Central memory CD8-positive, alpha-beta T cell (primary cell): ENCODE measurements around the gene RPL18A.
"Not testable (repeated sequence)": the region's sequence is repeated elsewhere in the genome, so short reads cannot be mapped to it uniquely, and the experiment has no call there.

Experiments used
- ATAC-seq: fragments of 150-1000 bp; cut with Tn5 transposase; replicated peaks from 2 replicates; pipeline ENCODE4 v1.10.0; 2022; ENCODE audit warnings: mild to moderate bottlenecking, moderate FRiP score, moderate number of reproducible peaks; ENCODE audit not compliant: poor library complexity, severe bottlenecking; ENCODE audit errors: extremely low read depth
- DNase-seq, 2 donors: peaks; one replicate each; pipeline ENCODE4 v3.0.0; 2021; ENCODE audit warnings: low spot score in 2 of 2
- H3K27ac Mint-ChIP-seq: one replicate; pipeline ENCODE4 v1.8.0; 2022; ENCODE audit warnings: low read depth, mild to moderate bottlenecking, moderate library complexity, mixed read lengths
- H3K27me3 Mint-ChIP-seq: one replicate; pipeline ENCODE4 v1.8.0; 2022; ENCODE audit warnings: mixed read lengths
- H3K36me3 Mint-ChIP-seq: one replicate; pipeline ENCODE4 v1.8.0; 2022; ENCODE audit warnings: mild to moderate bottlenecking, moderate library complexity, mixed read lengths; ENCODE audit not compliant: insufficient read depth
- H3K4me1 Mint-ChIP-seq: one replicate; pipeline ENCODE4 v1.8.0; 2022; ENCODE audit warnings: mixed read lengths
- H3K4me3 Mint-ChIP-seq: one replicate; pipeline ENCODE4 v1.8.0; 2022; ENCODE audit warnings: mild to moderate bottlenecking, moderate library complexity, mixed read lengths
- H3K9me3 Mint-ChIP-seq: one replicate; pipeline ENCODE4 v1.8.0; 2022; ENCODE audit warnings: mixed read lengths

Gene RPL18A

GRCh38 chr19:17879466-17879865 is 19.8 kb downstream of the RPL18A start:
- ATAC-seq = no peak
- no peak for DNase-seq
- no peaks in the 10 kb centered on the region for H3K27me3 Mint-ChIP-seq
- no peak overlapping the region for H3K27ac Mint-ChIP-seq
- no peak overlapping the region for H3K4me3 Mint-ChIP-seq
- H3K4me1 Mint-ChIP-seq = peaks cover 4% of the 10 kb centered on the region
- no peaks in the 10 kb centered on the region for H3K9me3 Mint-ChIP-seq
- H3K36me3 Mint-ChIP-seq = peaks cover 1% of the 10 kb centered on the region

- H3K4me3 Mint-ChIP-seq = no peak overlapping the region
- DNase-seq (no peak), ATAC-seq (no peak)
- H3K9me3 Mint-ChIP-seq = no peaks in the 10 kb centered on the region
- H3K36me3 Mint-ChIP-seq = peaks cover 1% of the 10 kb centered on the region
- H3K4me1 Mint-ChIP-seq = no peaks in the 10 kb centered on the region
- no peaks in the 10 kb centered on the region for H3K27me3 Mint-ChIP-seq
- no peak overlapping the region for H3K27ac Mint-ChIP-seq
Observed at GRCh38 chr19:17881701-17882100, 22.0 kb downstream of the RPL18A start.

GRCh38 chr19:17883627-17884410 is 24.1 kb downstream of the RPL18A start:
- Mint-ChIP-seq H3K4me3 (no peak overlapping the region), H3K9me3 (no peaks in the 10 kb centered on the region), H3K36me3 (peaks cover 3% of the 10 kb centered on the region), H3K4me1 (no peaks in the 10 kb centered on the region), H3K27ac (no peak overlapping the region), H3K27me3 (peaks cover 1% of the 10 kb centered on the region)
- DNase-seq (no peak), ATAC-seq (no peak)

DNA sequence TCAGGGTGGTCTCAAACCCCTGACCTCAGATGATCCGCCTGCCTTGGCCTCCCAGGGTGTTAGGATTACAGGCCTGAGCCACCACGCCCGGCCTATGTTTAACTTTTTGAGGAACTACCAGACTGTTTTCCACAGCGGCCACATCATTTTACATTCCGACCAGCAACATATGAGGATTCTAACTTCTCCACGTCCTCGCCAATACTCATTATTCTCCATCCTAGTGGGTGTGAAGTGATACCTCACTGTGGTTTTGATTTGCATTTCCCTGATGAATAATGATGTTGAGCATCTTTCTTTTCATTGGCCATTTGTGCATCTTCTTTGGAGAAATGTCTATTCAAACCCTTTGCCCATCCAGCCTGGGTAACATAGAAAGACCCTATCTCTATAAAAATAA is 26.8 kb downstream of the RPL18A start:
- H3K9me3 Mint-ChIP-seq = no peaks in the 10 kb centered on the region
- DNase-seq (no peak), ATAC-seq (no peak)
- H3K36me3 Mint-ChIP-seq = peaks cover 3% of the 10 kb centered on the region
- no peak overlapping the region for H3K27ac Mint-ChIP-seq
- H3K4me3 Mint-ChIP-seq = no peak overlapping the region
- peaks cover 20% of the 10 kb centered on the region for H3K27me3 Mint-ChIP-seq
- H3K4me1 Mint-ChIP-seq = no peaks in the 10 kb centered on the region

DNA sequence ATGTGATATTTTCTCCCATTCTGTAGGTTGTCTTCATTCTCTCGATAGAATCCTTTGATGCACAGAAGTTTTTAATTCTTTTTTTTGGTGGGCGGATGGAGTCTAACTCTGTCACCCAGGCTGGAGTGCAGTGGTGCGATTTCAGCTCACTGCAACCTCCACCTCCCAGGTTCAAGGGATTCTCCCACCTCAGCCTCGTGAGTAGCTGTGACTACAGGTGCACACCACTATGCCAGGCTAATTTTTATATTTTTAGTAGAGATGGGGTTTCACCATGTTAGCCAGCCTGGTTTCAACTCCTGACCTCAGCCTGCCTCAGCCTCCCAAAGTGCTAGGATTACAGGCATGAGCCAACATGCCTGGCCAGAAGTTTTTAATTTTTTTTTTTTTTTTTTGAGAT is 27.5 kb downstream of the RPL18A start:
- not testable (repeated sequence) for H3K4me3 Mint-ChIP-seq, H3K4me1 Mint-ChIP-seq, H3K27ac Mint-ChIP-seq, DNase-seq, H3K36me3 Mint-ChIP-seq, H3K9me3 Mint-ChIP-seq, ATAC-seq
- peaks cover 27% of the 10 kb centered on the region for H3K27me3 Mint-ChIP-seq

GRCh38 chr19:17888260-17888659 is 28.6 kb downstream of the RPL18A start:
- ATAC-seq (no peak), DNase-seq (no peak)
- H3K4me1 Mint-ChIP-seq = no peaks in the 10 kb centered on the region
- no peak overlapping the region for H3K27ac Mint-ChIP-seq
- peaks cover 5% of the 10 kb centered on the region for H3K36me3 Mint-ChIP-seq
- H3K9me3 Mint-ChIP-seq = no peaks in the 10 kb centered on the region
- H3K27me3 Mint-ChIP-seq = peaks cover 38% of the 10 kb centered on the region
- H3K4me3 Mint-ChIP-seq = no peak overlapping the region

- no peak overlapping the region for H3K4me3 Mint-ChIP-seq
Observed at GRCh38 chr19:17889609-17890214, 30.0 kb downstream of the RPL18A start.

GRCh38 chr19:17893766-17894165 is 34.1 kb downstream of the RPL18A start:
- Mint-ChIP-seq H3K4me3 (no peak overlapping the region), H3K4me1 (no peaks in the 10 kb centered on the region), H3K27me3 (peaks cover 45% of the 10 kb centered on the region), H3K27ac (no peak overlapping the region), H3K36me3 (peaks cover 4% of the 10 kb centered on the region), H3K9me3 (no peaks in the 10 kb centered on the region)
- DNase-seq (no peak), ATAC-seq (no peak)

More at GRCh38 chr19:17889609-17890214, 30.0 kb downstream of the RPL18A start:
- no peak overlapping the region for H3K27ac Mint-ChIP-seq
- H3K27me3 Mint-ChIP-seq = peaks cover 42% of the 10 kb centered on the region
- H3K36me3 Mint-ChIP-seq = peaks cover 5% of the 10 kb centered on the region
- H3K4me1 Mint-ChIP-seq = no peaks in the 10 kb centered on the region
- H3K9me3 Mint-ChIP-seq = no peaks in the 10 kb centered on the region
- DNase-seq (no peak), ATAC-seq (no peak)

DNA sequence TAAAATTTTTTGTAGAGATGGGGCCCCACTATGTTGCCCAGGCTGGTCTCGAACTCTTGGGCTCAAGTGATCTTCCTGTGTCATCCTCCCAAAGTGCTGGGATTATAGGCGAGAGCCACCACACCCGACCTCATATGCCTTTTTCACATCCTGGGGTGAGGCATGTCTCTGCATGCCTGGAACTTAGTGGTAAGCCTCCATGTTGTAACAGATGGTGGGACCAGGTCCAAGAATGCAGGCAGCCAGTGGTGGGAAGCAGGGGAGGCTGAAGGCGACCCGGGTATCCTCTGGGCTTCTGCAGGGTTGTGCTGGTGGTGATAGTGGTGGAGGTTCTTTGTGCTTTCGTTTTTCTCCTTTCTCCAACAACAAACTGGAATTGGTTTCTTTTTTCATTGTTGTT is 43.0 kb downstream of the RPL18A start:
- Mint-ChIP-seq H3K36me3 (no peaks in the 10 kb centered on the region), H3K4me3 (no peak overlapping the region), H3K4me1 (no peaks in the 10 kb centered on the region), H3K27ac (no peak overlapping the region), H3K9me3 (no peaks in the 10 kb centered on the region), H3K27me3 (peaks cover 54% of the 10 kb centered on the region)
- DNase-seq (no peak), ATAC-seq (no peak)

- Mint-ChIP-seq H3K36me3 (no peaks in the 10 kb centered on the region), H3K27ac (no peak overlapping the region), H3K27me3 (peaks cover 9% of the 10 kb centered on the region), H3K4me3 (no peak overlapping the region), H3K9me3 (no peaks in the 10 kb centered on the region), H3K4me1 (no peaks in the 10 kb centered on the region)
- DNase-seq (no peak), ATAC-seq (no peak)
Observed at GRCh38 chr19:17908244-17908643, 48.5 kb downstream of the RPL18A start.

- ATAC-seq (no peak), DNase-seq (no peak)
- H3K36me3 Mint-ChIP-seq = no peaks in the 10 kb centered on the region
- H3K4me1 Mint-ChIP-seq = no peaks in the 10 kb centered on the region
- no peaks in the 10 kb centered on the region for H3K9me3 Mint-ChIP-seq
- H3K4me3 Mint-ChIP-seq = no peak overlapping the region
- no peak overlapping the region for H3K27ac Mint-ChIP-seq
- H3K27me3 Mint-ChIP-seq = peaks cover under 1% of the 10 kb centered on the region
Observed at GRCh38 chr19:17909003-17909732, 49.5 kb downstream of the RPL18A start.

GRCh38 chr19:17910791-17911360 is 51.2 kb downstream of the RPL18A start:
- no peak for DNase-seq
- no peak for ATAC-seq
- H3K4me3 Mint-ChIP-seq = no peak overlapping the region
- no peaks in the 10 kb centered on the region for H3K36me3 Mint-ChIP-seq
- H3K27ac Mint-ChIP-seq = no peak overlapping the region
- no peaks in the 10 kb centered on the region for H3K9me3 Mint-ChIP-seq
- no peaks in the 10 kb centered on the region for H3K4me1 Mint-ChIP-seq
- H3K27me3 Mint-ChIP-seq = no peaks in the 10 kb centered on the region
